GM18502 (cell line): ENCODE measurements around the gene NR5A1.

ENCODE experiments used
- ATAC-seq: cut with Tn5 transposase; IDR thresholded peaks from one replicate; pipeline ENCODE4 v1.9.1; 2021; ENCODE audit warnings: mild to moderate bottlenecking; ENCODE audit not compliant: unreplicated experiment, poor library complexity

NR5A1 gene

GRCh38 chr9:124500796-124501611 is 6.2 kb downstream of the NR5A1 start:
- ATAC-seq: no peak

DNA sequence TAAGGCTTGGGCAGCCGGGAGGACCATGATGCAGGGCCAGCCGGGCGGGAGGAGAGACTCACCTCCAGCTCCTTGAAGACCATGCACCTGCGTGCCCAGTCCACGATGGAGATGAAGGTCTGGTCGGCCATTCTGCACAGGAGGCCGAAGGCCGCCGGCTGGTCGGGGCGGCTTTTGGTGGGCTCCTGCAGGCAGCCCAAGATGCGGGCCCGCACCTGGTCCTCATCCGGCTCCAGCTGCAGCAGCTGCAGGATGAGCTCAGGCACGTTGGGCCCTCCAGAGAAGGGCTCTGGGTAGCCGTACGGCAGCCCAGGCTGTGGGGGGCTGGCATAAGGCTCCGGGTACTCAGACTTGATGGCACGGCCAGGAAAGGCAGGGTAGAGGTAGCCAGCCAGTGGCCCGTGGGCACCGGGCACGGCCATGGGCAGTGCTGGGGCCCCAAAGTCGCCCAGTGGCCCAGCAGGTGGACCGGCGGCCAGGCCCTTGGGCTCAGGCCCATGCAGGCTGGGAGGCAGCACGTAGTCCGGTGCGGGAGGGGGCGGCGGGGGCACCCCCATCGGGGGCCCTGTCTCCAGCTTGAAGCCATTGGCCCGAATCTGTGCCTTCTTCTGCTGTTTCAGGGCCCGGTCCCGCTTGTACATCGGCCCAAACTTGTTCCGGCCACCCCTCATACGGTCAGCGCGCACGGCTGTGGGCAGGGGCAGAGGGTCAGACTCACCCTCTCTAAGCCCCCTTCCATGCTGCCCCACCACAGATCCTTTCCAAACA is 7.0 kb downstream of the NR5A1 start:
- no peak for ATAC-seq

DNA sequence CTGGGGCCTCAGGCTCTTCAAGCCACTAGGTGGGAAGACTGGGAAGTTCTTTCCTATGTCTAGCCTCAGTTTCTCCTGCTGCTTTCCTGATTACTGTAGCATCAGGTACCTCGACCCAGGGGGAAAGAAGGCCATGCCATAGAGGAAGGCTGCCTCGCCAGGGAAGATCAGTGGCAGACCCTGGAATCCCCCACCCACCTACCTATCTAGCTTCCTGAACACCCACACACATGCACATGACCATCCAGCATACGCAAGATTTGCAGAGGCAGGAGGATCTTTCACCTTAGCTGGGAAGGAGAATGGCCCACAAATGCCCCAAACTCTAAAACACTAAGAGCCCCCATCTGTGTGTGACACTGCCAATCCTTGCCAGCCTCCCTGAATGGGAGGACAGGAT is 8.0 kb downstream of the NR5A1 start:
- no peak for ATAC-seq

- ATAC-seq: no peak
These were observed 8.6 kb downstream of the NR5A1 start for GRCh38 chr9:124498499-124499146.

GRCh38 chr9:124498040-124498439 is 9.2 kb downstream of the NR5A1 start:
- ATAC-seq: no peak

- no peak for ATAC-seq
These were observed 9.8 kb downstream of the NR5A1 start for GRCh38 chr9:124497441-124497840.

GRCh38 chr9:124496463-124496862 is 10.7 kb downstream of the NR5A1 start:
- ATAC-seq: no peak

GRCh38 chr9:124496075-124496449 is 11.1 kb downstream of the NR5A1 start:
- no peak for ATAC-seq

- ATAC-seq: no peak
These were observed 11.8 kb downstream of the NR5A1 start for GRCh38 chr9:124495126-124496074.

GRCh38 chr9:124493794-124494479 is 13.3 kb downstream of the NR5A1 start:
- no peak for ATAC-seq

DNA sequence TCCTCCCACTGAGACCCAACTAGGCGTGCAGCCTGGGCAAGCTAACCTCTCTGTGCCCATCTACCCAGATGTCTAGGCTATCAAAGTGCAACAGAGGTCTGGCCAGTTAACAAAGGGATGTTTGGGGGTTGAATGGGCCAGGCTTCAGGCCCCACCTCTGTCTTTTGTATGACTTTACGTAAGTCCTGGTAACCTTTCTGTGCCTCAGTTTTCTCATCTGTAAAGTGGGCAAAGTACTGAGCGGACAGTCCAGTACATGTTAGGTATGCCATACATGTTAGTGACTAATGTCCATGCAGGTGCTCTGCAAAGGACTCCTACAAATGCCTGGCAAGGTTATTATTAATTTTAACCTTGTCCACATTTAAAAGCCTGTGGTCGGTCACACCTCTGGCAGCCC is 14.0 kb downstream of the NR5A1 start:
- no peak for ATAC-seq

DNA sequence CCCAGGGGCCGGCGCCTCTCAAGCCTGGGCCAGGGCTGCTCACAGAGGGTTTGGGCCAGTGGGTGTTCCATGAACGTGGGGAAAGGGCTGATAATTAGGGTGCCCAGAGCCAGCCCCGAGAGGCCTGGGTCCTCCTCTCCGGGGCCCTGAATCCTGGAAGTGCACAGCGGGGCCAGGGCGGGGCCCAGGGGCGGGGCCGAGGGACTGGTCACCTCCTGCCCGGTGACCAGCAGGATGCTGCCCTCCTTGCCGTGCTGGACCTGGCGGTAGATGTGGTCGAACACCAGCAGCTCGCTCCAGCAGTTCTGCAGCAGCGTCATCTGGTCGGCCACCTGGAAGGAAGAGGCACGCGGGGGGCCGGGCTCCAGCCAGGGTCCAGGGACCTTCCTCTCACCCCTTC is 14.4 kb downstream of the NR5A1 start:
- ATAC-seq: no peak

DNA sequence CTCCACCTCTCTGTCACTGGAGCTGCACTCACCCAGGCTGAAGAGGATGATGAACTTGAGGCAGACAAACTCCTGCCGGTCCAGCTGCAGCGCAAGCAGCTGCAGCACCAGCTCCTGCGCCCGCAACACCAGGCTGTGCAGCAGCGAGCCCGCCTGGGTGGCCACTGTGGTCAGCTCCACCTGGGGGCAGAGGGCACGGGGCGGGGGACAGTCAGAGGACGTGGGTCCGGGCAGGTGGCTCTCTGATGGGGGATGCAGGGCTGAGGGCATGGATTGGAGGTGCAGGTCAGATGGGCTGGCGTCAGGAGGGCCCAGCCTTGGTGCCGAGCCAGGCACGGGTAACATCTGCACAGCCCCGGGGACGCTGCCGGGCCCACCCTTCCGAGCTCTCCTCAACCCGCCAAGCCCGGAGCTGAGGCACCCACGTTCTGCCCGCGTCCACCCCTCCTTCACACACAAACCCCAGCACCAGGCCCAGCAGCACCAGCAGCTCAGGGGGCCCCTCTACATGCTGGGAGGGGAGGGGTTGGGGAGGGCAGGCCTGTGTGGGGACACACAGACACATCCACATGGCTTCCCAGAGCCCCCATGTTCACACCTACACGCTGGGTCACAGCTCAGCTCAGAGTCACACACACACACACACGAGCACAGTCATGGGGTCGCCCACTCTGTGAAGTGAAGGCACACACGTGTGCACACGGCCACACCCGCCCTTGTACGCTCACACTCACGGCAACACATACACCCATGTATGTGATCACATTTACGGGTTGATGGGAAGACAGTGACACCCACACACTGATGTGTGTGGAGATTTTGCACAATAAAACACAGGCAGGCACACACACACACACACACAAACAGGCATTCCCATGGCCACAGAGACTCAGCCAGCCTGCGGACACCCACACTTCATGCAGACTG is 15.9 kb downstream of the NR5A1 start:
- ATAC-seq: no peak

DNA sequence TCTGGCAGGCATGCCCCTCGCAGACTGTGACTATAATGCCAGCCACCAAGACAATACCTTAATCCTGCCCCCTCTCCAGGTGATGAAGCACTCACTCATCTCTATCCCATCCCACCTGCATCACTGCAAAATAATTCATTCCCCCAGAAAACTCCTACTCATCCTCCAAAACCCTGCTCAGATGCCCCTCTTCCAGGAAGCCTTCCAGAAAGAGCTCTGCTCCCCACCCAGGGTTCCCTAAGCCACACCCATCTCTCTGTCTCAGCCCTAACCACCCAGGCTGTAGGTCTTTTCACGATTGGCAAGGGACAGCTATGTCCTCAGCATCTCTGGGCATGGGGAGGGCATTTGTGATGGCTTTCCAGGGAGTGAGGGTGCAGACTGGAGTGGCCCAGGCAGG is 17.2 kb downstream of the NR5A1 start:
- no peak for ATAC-seq

GRCh38 chr9:124489222-124489621 is 18.0 kb downstream of the NR5A1 start:
- ATAC-seq: no peak

DNA sequence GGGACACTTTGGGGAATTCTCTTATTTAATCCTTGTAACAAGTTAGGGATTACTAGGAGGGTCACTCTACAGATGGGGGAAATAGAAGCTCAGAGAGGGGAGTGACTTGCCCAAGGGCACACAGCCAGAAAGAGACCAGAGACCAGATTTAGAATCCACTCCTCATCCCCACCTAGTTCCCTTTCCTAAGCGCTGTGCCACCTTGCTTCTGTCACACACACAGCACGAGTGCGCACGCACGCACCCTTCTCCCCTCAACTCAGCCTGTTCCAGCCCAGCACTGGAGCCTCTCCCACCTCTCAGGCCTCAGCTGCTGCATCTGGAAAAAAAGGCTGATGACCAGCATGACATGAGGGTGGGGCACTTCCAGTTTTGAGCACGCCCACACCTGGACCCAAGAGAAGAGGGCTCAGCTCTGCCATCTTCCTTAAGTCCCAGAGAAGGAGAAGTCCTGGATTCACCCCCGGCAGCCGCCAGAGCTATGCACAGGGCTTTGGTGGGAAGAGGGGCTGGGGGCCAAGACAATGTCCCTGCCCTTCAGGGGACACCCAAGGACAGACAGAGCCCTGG is 18.5 kb downstream of the NR5A1 start:
- no peak for ATAC-seq

GRCh38 chr9:124487260-124488182 is 19.7 kb downstream of the NR5A1 start:
- no peak for ATAC-seq
